ENCODE data around the gene MDM2.

- TF ChIP-seq CTCF (IDR thresholded peaks at IDR 0.05; ENCODE audit: low read length) (no peak), EZH2 (optimal IDR thresholded peaks at IDR 0.05; ENCODE audit: low read depth, low read length) (no peak)
Observed at GRCh38 chr12:68833508-68833907, 25.5 kb downstream of the MDM2 start.
